GM08714 (cell line): ENCODE measurements around the gene FAM234B.

Experiments used
- H3K4me3 ChIP-seq: fragments of 200-500 bp; sonication (Bioruptor generic); 2 replicates; pipeline ENCODE4 v1.5.1; 2014; ENCODE audit warnings: mild to moderate bottlenecking, low read length, inconsistent platforms
- ZNF274 ChIP-seq: IDR thresholded peaks from 2 replicates; pipeline ENCODE4 v1.6.1; 2012; ENCODE audit warnings: mild to moderate bottlenecking, low read depth, low read length

Gene FAM234B

GRCh38 chr12:13124656-13125505, 80.7 kb downstream of the FAM234B start:
- no peak for TF ChIP-seq ZNF274
- no peak overlapping the region for H3K4me3 ChIP-seq

GRCh38 chr12:13125996-13126395, 81.8 kb downstream of the FAM234B start:
- H3K4me3 ChIP-seq: no peak overlapping the region
- TF ChIP-seq ZNF274: no peak

GRCh38 chr12:13126494-13126893, 82.3 kb downstream of the FAM234B start:
- no peak for TF ChIP-seq ZNF274
- no peak overlapping the region for H3K4me3 ChIP-seq

GRCh38 chr12:13127444-13127843, 83.3 kb downstream of the FAM234B start:
- H3K4me3 ChIP-seq: no peak overlapping the region
- no peak for TF ChIP-seq ZNF274

- TF ChIP-seq ZNF274: no peak
- no peak overlapping the region for H3K4me3 ChIP-seq
Measured at GRCh38 chr12:13128291-13128965, 84.2 kb downstream of the FAM234B start.

GRCh38 chr12:13130981-13131380, 86.8 kb downstream of the FAM234B start:
- no peak for TF ChIP-seq ZNF274
- no peak overlapping the region for H3K4me3 ChIP-seq
